Lung (tissue), 12 donors: ENCODE results near the gene NCAPH2. TPM values are rescaled to one million over a fixed set of nuclear protein-coding genes. Genes with fewer than 3 reads are reported as not detected.

Source experiments
- ATAC-seq: fragments of 200-7000 bp; cut with Tn5 transposase; one replicate; pipeline ENCODE4 v1.9.1; 2020; ENCODE audit warnings: moderate number of reproducible peaks; ENCODE audit not compliant: insufficient read depth, low FRiP score
- DNase-seq, 3 donors: peaks; one replicate each; pipeline ENCODE4 v3.0.0-alpha.2; 2013 to 2017
- H3K27ac ChIP-seq, 2 donors: one replicate each; pipeline ENCODE4 v1.5.1; 2013; ENCODE audit warnings: mild to moderate bottlenecking in 2 of 2, moderate library complexity in 2 of 2, control low read depth in 1 of 2, inconsistent platforms in 1 of 2, low read depth in 1 of 2, low read length in 1 of 2
- H3K27me3 ChIP-seq, 3 donors: one replicate each; pipeline ENCODE4 v1.5.1; 2013; ENCODE audit warnings: low read length in 2 of 3; ENCODE audit not compliant: control insufficient read depth in 3 of 3, insufficient read depth in 3 of 3
- H3K36me3 ChIP-seq, 4 donors: one replicate each; pipeline ENCODE4 v1.5.1; 2013; ENCODE audit warnings: low read length in 4 of 4, mild to moderate bottlenecking in 1 of 4, moderate library complexity in 1 of 4; ENCODE audit not compliant: control insufficient read depth in 4 of 4, insufficient read depth in 4 of 4
- H3K4me1 ChIP-seq, 5 donors: one replicate each; pipeline ENCODE4 v1.5.1; 2013; ENCODE audit warnings: low read length in 5 of 5, mild to moderate bottlenecking in 2 of 5, moderate library complexity in 1 of 5; ENCODE audit not compliant: control insufficient read depth in 5 of 5, insufficient read depth in 5 of 5
- H3K4me3 ChIP-seq: one replicate; pipeline ENCODE4 v1.5.1; 2013; ENCODE audit warnings: mild to moderate bottlenecking, control low read depth, moderate library complexity
- H3K9ac ChIP-seq, 2 donors: one replicate each; pipeline ENCODE4 v1.5.1; 2013; ENCODE audit warnings: low read length in 2 of 2, control low read depth in 1 of 2; ENCODE audit not compliant: insufficient read depth in 1 of 2
- H3K9me3 ChIP-seq, 4 donors: one replicate each; pipeline ENCODE4 v1.5.1; 2013; ENCODE audit warnings: low read length in 3 of 4, mild to moderate bottlenecking in 1 of 4, moderate library complexity in 1 of 4; ENCODE audit not compliant: control insufficient read depth in 4 of 4, insufficient read depth in 3 of 4
- WGBS, 2 donors: extraction: QIAGEN DNeasy Blood & Tissue Kit; methylation state at CpG; one replicate each; pipeline ENCODE4 v1.1.7; 2013; 5-methylcytosine and 5-hydroxymethylcytosine counted together
- polyA plus RNA-seq, 2 donors: library from polyadenylated mRNA; stranded (reverse); fragments of 200-250 nt; gene quantifications; one replicate each; pipeline ENCODE4 v1.2.1, GENCODE V29; 2013
- total RNA-seq, 2 donors: library from RNA; depleted of rRNA in 1 of 2; stranded (reverse); fragments of >200 nt in 1 of 2; gene quantifications; one replicate each; pipeline ENCODE4 v1.2.1, GENCODE V29; 2014 to 2021
- TF ChIP-seq, protein P1 (sequence below): IDR thresholded peaks from 2 replicates; pipeline ENCODE4 v1.5.1; 2012; ENCODE audit warnings: mild to moderate bottlenecking; ENCODE audit errors: control extremely low read depth, extremely low read depth
- donor health status: control.
- donor health status: control.
- donor health status: Bipolar disorder and iron deficiency.
- donor health status: healthy.
- donor health status: DM: yes; HTN: yes; CAD: no.

The NCAPH2 gene
- total and polyA plus RNA-seq, 4 donors: 27.8 to 64.4 (median 43.2) TPM

DNA sequence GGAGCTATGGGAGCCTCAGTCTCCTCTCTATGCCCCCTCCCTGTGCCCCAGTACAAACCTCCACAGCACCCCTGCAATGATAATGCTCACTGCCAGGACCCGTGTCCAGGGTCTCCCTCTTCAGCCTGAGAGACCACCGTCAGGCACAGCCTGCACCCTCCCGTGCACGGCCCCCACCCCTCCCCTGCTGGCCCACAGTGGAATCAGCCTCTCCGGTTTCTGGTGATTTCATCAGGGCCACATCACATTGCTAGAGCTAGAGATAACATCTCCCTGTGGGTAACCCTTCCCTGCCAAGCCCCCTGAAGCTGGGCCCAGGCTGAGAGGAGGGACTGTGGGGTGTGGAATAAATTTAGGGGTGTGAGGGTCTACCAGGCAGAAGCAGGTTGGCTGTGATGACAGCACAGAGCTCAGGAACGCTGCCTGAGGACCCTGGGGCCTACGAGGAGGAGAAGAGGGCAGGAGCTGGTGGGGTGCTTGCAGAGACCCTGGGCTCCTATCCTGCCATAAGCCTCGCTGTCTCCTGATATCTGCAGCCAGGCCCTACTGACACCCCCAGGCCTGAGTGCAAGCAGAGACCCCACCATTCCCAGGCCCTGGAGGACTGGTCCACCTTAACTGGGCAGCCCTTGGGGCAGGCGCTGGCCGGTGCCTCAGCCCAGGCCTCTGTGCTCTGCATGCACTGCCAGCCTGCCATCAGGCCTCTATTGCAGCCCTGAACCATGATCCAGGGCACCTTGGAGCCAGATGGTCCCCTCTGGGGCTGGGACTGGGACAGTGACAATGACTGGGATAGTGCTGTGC lies 37.7 kb downstream of the NCAPH2 start, which contains the start of gene KLHDC7B:
Gene KLHDC7B, plus strand, starts transcription at position 378 of the 804 bp plus-strand sequence. Its CDS starts 345 bp downstream, at position 723.
- no peak for ATAC-seq
- peaks cover 0 to 22% (median 0%) of the 10 kb centered on the region in 5 donors for H3K4me1 ChIP-seq
- peaks cover 4 to 47% (median 33%) of the 10 kb centered on the region in 3 donors for H3K27me3 ChIP-seq
- TF ChIP-seq, protein P1, sequence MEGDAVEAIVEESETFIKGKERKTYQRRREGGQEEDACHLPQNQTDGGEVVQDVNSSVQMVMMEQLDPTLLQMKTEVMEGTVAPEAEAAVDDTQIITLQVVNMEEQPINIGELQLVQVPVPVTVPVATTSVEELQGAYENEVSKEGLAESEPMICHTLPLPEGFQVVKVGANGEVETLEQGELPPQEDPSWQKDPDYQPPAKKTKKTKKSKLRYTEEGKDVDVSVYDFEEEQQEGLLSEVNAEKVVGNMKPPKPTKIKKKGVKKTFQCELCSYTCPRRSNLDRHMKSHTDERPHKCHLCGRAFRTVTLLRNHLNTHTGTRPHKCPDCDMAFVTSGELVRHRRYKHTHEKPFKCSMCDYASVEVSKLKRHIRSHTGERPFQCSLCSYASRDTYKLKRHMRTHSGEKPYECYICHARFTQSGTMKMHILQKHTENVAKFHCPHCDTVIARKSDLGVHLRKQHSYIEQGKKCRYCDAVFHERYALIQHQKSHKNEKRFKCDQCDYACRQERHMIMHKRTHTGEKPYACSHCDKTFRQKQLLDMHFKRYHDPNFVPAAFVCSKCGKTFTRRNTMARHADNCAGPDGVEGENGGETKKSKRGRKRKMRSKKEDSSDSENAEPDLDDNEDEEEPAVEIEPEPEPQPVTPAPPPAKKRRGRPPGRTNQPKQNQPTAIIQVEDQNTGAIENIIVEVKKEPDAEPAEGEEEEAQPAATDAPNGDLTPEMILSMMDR: no peak
- H3K36me3 ChIP-seq: no peaks in the 10 kb centered on the region
- no peak for DNase-seq
- 55 to 72% methylated on average over 10 of the region's 10 CpGs for WGBS, 2 donors
- H3K4me3 ChIP-seq: no peak within 1 kb of the TSS
- no peaks in the 10 kb centered on the region for H3K9me3 ChIP-seq
- H3K9ac ChIP-seq: no peak within 1 kb of the TSS
- peak within 1 kb of the TSS in 1 of 2 donors; percentile 78 for H3K27ac ChIP-seq

- no peak overlapping the region for H3K4me3 ChIP-seq
- H3K27ac ChIP-seq: no peak overlapping the region
- no peak for ATAC-seq
- no peaks in the 10 kb centered on the region for H3K36me3 ChIP-seq
- DNase-seq: no peak
- TF ChIP-seq, protein P1: no peak
- H3K27me3 ChIP-seq: peaks cover 4 to 50% (median 34%) of the 10 kb centered on the region in 3 donors
- no peaks in the 10 kb centered on the region for H3K9me3 ChIP-seq
- no peak overlapping the region for H3K9ac ChIP-seq
- 57 to 83% methylated on average over 50 to 78 of the region's 78 CpGs for WGBS, 2 donors
- peaks cover 0 to 21% (median 0%) of the 10 kb centered on the region in 5 donors for H3K4me1 ChIP-seq
Measured at GRCh38 chr22:50546326-50547262, 38.6 kb downstream of the NCAPH2 start.

- Histone ChIP-seq H3K27me3 (peaks cover 4 to 50% (median 31%) of the 10 kb centered on the region in 3 donors), H3K27ac (no peak overlapping the region), H3K4me3 (no peak overlapping the region), H3K9me3 (no peaks in the 10 kb centered on the region), H3K9ac (no peak overlapping the region), H3K4me1 (peaks cover 0 to 21% (median 0%) of the 10 kb centered on the region in 5 donors), H3K36me3 (no peaks in the 10 kb centered on the region)
- ATAC-seq (no peak), DNase-seq (no peak)
- 39 to 70% methylated on average over 32 to 34 of the region's 35 CpGs for WGBS, 2 donors
- TF ChIP-seq, protein P1: no peak
Measured at GRCh38 chr22:50547263-50547985, 39.4 kb downstream of the NCAPH2 start.
